ENCODE measurements around the gene CLDN5.

GRCh38 chr22:19506212-19506611, 18.0 kb downstream of the CLDN5 start:
- TF ChIP-seq, protein P1, sequence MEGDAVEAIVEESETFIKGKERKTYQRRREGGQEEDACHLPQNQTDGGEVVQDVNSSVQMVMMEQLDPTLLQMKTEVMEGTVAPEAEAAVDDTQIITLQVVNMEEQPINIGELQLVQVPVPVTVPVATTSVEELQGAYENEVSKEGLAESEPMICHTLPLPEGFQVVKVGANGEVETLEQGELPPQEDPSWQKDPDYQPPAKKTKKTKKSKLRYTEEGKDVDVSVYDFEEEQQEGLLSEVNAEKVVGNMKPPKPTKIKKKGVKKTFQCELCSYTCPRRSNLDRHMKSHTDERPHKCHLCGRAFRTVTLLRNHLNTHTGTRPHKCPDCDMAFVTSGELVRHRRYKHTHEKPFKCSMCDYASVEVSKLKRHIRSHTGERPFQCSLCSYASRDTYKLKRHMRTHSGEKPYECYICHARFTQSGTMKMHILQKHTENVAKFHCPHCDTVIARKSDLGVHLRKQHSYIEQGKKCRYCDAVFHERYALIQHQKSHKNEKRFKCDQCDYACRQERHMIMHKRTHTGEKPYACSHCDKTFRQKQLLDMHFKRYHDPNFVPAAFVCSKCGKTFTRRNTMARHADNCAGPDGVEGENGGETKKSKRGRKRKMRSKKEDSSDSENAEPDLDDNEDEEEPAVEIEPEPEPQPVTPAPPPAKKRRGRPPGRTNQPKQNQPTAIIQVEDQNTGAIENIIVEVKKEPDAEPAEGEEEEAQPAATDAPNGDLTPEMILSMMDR (IDR thresholded peaks at IDR 0.05), result no peak
- no peak for TF ChIP-seq EZH2 (IDR thresholded peaks at IDR 0.05; ENCODE audit: borderline replicate concordance, insufficient read depth, low read depth, low read length, poor library complexity, severe bottlenecking)
